HG03520 (cell line): ENCODE measurements around the gene L3MBTL4.

Experiments
- ATAC-seq: cut with Tn5 transposase; IDR thresholded peaks from one replicate; pipeline ENCODE4 v1.9.1; 2021; ENCODE audit warnings: mild to moderate bottlenecking, moderate library complexity; ENCODE audit not compliant: unreplicated experiment

L3MBTL4 gene

DNA sequence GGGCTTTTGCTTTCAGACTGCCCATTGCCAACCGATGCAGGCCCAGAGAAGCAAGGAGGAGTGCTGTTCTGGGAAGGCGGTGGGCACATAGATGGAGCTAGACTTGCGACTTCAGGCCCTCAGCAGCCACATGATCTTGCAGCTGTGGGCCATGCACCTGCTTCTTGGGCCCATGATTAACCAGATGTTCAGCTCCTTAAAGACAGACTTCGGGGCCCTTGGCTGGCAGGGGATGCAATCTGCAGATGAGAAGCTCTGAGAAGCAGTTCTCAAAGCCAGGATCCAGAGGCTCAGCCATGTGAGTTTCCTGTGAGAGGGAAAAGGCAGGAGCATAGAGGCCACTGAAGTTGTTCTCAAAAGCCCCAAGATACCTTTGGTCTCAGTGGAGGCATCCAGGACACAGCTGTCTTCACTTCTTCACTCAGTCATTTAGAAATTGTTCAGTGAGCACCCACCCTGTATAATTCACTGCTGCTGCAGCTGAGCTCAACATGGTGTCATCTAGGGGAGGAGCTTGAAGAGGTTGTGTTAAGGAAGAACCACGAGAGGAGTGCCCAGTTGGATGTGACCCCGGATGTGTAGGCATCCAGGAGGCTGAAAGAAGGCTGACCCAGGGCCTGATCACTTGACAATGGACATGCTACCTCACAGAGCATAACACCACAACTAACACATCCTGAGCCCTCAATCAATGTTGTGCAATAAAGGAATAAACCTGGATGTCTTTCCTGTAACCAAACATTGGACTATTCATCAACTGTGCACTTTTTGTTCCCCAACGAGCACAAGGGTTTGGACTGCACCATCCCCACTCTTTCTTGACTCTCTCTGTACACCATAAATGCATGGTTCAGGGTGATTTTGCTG lies 474.7 kb downstream of the L3MBTL4 start:
- ATAC-seq: no peak

DNA sequence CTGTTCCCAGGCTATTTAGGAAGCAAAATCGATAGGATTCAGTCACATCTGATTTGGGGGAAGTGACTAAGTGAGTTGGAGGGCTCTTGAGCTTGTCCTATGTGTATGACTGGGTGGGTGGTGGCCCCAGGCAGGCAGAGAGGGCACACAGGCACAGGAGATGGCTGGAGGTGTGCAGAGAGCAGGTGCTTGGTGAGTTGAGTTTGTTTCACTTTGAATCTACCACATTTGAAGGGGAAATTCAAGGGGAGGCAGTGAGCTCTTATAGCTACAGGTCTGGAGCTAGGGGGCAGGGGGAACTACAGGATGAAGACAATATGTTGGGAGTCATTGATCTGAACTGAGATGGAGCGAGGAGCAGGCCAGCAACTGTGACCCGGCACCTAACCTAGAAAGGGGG lies 476.9 kb downstream of the L3MBTL4 start:
- no peak for ATAC-seq

DNA sequence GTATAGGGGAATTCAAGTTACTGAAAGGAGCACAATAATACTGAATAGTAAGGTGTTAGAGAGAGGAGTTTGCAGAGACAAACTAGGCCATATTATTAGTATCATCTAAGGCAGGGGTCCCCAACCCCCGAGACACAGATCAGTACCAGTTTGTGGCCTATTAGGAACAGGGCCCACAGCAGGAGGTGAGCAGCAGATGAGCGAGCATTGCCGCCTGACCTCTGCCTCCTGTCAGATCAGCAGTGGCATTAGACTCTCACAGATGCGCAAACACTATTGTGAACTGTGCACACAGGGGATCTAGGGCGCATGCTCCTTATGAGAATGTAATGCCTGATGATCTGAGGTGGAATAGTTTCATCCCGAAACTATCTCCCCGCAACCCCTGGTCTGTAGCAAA lies 477.6 kb downstream of the L3MBTL4 start:
- no peak for ATAC-seq

DNA sequence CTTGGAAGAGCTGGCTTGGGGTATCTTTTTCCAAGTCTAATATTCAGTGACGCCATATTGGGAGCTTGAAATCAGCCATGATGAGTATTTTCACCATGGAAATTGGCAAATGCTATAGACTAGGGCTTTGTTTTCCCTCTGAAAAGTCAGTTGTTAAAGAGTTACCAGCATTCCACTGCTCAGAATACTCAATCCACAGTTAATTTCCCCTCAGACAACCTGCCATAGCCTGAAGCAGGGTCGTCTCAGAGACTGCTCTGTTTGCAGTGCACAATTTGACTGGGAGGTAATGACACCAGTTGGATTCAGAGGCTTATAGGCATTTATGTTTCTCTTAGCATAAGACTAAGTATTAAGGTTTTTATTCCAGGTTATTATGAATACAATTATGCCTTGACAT lies 483.9 kb downstream of the L3MBTL4 start:
- no peak for ATAC-seq

DNA sequence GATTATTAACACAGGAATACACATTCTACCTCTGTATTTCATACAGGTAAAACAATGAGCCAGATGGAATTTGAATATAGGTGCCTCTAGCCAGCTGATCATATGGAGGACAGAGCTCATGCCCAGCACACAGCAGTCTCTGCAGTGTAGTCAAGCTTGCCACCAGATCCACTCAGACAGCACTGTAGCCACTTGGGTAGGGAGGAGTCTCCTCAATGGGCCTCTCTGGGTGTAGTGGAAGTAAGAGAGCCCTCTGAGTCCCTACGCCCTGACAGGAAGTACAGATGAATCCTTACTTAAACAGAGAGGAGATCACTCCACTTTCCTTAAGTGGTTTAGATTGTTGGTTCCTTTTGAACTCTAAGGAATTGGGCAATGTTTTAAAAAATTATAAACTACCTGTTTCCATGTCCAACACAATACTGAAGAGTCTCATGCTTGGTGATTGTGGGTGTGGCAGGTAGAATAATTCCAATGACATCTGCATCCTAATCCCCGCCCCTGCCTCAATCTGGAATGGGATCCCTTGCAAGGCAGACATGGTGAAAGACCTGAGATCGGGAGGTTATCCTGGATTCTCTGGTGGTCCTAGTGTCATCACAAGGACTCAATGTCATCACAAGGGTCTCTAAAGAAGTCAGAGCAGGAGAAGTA lies 496.4 kb downstream of the L3MBTL4 start:
- ATAC-seq: no peak

DNA sequence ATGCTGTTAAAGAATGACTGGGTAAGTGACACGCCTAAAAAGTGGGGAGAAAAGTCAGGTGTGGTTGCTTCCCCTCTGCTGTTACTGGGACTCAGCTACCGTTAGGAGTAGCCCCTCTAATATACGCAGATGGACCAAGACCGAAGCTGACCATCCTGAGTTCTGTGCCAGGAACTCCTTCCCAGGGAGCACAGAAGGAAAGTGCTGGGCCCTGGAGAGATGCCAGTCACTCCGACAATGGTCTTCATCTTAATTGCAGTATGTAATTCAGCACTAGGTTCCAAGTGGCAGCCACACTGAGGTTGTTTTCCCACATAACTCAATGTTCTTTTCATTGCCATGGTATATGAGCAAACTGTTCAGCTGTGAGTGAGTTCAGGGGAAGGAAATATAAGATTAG lies 499.8 kb downstream of the L3MBTL4 start:
- ATAC-seq: no peak

DNA sequence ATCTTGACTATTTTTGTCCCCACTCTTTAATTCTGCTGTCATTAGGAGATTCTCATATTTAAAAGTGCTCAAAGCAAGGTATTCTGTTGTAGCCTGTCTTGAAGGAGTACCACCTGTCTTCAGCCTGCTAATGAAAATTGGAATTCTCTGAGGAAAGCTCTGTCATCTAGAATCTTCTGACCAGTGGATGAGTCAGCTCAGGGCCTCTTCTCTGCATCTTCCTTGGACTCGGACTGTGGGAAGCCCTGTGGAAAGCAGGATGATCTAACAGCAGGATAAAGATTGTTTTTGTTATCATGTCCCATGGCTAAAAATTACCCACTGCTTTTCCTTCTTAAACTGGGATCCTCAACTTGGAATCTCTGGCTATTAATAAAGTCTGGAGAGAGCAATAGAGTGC lies 500.7 kb downstream of the L3MBTL4 start:
- no peak for ATAC-seq

DNA sequence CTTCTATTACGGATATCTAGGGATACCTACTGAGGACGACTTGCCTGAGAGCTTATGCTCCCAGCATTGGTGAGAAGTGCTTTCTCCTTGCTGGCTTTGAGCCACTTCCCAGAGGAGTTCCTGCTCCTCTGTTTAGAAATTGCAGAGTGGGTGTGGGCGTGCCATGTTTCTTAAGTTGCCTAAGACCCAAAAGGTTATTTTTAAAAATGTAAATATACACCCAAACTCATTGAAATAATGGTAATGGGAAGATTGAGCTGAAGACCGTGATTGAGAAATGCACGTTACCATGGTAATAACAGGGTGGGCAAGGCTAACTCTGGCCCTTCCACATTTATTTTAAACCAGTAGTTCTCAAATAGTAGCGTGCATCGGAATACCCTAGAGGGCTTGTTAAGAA lies 502.1 kb downstream of the L3MBTL4 start:
- ATAC-seq: no peak

DNA sequence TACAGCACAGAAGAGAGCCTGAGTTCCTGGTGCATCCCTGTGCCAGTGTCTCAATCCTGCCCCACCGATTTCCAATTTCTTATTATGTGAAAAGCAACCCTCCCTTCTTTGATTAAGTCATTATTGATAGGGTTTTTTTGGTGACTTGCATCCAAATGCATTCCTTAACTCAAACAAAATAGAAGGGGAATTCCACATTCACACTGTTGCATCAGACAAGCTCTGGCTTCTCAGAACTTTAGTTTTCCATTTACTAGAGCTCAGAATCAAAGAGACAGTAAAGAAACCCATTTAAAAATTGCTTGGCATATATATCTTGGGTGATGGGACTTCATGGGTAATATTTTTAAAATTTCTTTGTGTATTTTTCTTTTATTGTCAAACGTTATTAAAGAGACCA lies 505.6 kb downstream of the L3MBTL4 start:
- no peak for ATAC-seq
